Ramos (cell line): ENCODE data around the gene BIK.
"Not testable (repeated sequence)": the region's sequence is repeated elsewhere in the genome, so short reads cannot be mapped to it uniquely, and the experiment has no call there.

Experiments used
- in situ Hi-C: fragments of 300-500 bp; cut with MboI; formaldehyde crosslinking; loops from one replicate; pipeline ENCODE4 v1.14.3; 2022; ENCODE audit warnings: low sequenced_read_pairs; ENCODE audit not compliant: unreplicated experiment

BIK gene

DNA sequence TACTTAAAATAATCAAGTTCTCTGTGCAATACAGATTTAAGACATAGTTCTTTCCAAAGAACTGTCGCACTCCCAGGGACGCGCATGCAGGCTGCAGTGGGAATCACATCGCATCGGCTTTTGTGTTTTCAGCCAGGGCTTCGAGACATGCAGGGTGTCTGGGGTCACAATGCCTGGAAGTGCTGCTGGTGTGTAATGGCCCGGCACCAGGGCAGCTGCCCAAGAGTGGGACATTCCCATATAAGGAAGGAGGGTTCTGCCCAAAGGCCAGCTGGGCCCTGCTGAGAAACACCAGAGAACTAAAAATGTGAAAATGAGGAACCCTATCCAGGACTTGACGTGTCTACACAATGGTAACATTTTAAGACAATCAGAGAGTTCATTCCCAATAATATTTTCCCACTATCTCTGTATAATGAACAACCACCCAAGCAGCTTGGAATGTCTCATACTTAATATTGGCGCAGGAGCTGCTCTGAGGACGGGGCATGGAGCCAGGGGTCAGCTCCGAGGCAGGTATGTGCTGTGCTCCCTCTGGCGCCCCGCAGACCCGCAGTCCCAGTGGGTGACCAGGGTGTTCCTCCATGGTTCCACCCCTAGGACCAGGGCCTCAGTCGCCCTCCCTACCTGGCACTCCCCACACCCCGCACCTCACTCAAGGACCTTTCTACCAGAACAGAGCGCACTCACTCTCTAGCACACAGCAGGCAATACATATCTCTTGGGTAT is 21.4 kb downstream of the BIK start:
- in situ Hi-C loops = no loop called here

DNA sequence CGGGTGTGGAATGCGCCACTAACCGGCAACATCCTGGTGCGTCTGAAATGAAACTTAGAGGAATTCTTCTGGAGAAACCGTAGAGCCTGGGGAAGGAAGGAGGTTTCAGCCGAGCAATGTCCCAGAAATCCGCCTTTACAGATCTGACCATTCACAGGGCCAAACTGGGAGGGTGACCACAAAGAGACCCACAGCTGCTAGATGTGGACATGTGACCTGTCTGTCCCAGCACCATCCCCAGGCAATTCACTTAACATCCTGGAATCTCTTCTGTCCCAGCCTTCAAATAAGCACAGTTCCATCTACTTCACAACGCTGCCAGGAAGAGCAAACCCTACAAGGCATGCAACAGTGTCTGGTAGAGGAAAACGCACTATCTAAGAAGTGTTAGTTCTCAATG is 22.9 kb downstream of the BIK start:
- in situ Hi-C loops = no loop called here

DNA sequence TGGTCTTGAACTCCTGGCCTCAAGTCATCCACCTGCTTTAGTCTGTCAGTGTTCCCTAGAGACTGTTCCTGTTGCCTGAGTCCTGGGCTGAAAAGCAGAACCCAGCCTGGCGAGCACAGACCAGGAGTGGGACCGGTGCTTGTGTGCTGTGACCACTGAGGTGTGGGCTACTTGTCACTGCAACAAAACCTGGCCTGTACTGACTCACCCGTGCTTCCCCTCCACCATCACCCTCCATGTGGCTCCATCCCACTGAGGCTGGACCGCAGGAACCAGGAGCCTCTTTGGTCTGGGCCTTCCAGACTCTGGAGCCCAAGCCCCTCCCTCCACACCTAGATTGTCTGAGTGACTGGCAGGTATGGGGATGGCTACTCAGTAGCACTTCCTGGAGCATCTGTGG is 24.0 kb downstream of the BIK start:
- in situ Hi-C loops = no loop called here

DNA sequence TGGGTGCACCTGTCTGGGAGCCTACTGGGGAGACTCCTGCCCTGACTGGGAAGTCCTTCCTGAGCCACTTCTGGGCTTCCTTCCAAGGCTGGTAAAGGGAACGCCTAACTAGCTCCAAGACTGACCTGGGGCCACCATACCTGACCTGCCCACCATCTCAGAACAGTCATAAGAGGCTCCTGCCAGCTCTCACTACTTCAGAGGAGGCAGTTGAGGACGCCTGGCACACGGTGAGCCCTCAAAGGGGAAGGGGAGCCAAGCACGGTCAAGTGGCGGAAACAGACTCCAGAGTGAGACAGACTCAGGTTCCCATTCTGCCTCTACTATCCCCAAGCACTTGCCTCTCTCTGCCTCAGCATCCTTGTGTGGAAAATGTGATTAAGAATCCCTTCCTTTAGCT is 25.0 kb downstream of the BIK start:
- in situ Hi-C loops = no loop called here

DNA sequence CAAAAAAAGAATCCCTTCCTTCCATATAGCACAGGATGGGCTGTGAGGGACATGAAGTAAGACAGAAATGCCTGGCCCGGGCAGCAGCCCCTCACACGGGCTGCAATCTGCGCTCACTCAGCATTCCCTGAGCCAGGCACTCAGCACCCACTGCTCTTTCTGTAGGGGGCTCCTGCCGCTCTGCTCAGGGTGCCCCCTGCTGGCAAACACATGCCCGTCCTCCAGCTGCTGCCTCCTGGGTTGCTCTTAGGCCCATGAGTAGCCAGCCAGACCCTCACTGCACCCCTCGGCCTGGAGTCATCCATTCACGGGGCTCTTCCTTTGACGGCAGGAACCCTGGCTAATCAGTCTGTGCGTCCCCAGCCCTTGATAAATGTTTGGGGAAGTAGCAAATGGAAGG is 25.7 kb downstream of the BIK start:
- in situ Hi-C loops = no loop called here

DNA sequence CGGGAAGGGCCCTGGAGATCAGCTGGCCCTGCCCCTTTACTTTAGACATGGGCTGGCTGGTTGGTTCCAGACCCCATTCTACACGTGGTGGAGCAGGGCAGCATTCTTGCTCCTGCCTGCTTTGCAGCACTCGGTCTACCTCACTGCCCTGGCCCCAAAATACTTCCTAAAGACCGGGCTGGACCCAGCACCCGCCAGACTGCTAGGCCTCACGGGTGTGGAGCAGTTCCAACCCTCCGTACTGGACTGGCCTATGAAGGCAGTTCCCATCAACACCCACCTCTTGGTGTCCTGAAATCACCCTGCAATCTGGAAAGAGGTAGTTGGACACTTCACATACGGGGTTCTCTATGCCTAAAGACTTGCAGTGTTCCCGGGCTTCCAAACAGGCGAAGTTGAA is 26.3 kb downstream of the BIK start:
- in situ Hi-C loops = no loop called here

DNA sequence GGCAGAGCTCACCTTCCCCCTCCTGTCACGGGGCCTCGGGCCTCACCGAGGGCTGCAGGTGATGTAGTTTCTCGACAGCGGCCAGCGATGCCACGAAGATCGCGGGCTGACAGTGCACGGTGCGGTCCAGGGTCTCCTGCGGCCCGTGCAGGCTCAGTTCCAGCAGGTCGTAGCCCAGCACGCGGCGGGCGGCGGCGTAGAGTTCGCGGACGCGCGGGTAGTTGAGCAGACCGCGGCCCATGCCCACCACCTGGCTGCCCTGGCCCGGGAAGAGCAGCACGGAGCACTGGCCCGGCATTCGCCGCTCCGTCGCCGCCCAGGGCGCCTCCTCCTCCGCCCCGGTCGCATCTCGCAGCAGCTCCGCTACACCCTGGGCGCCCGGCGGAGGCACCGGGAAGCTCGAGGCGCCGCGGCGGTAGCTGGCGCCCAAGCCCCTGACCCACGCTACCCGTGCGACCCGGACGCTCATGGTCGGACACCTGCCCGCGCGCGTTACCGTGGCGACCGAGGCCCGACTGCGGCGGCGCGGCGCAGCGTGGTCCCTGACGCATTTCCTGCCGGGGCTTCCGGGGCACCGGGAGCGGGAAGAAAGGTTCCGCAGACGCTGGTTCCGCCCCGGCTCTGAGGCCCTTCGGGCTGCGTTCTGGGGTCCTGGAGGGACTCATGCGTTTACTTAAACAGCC is 32.5 kb downstream of the BIK start, which contains the start of gene MCAT:
TSS of gene MCAT (minus strand) at position 519 of the 683 bp plus-strand sequence. CDS start at position 469, 50 bp downstream.
- in situ Hi-C loops = no loop called here

DNA sequence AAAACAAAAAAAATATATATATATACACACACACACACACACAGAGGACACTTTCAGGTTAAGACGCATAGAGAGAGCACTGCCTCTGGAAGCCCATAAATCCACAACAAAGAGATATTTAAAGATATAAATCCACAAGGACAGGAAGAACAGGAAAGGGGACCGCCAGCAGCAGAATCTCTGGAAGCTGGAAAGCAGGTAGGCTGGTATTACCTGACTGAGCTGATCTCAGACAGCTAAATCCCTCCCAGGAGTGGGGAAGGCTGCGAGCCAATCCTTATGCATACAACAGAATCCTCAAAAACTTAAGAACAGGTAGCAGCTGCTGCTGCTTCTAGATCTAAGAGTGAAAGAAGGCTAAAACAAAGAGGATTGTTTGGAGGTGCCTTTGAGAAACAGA is 34.4 kb downstream of the BIK start:
- in situ Hi-C loops = no loop called here

DNA sequence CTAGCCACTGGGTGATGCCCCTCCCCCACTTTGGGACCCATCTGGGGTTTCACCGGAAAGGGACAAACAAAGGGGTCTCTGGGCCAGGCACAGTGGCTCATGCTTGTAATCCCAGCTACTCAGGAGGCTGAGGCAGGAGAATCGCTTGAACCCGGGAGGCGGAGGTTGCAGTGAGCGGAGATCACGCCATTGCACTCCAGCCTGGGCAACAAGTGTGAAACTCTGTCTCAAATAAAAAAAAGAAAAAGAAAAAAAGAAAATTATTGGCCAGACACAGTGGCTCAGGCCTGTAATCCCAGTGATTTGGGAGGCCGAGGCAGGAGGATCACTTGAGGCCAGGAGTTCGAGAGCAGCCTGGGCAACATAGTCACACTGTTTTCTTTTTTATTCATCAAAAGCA is 34.8 kb downstream of the BIK start:
- in situ Hi-C loops = not testable (repeated sequence)

DNA sequence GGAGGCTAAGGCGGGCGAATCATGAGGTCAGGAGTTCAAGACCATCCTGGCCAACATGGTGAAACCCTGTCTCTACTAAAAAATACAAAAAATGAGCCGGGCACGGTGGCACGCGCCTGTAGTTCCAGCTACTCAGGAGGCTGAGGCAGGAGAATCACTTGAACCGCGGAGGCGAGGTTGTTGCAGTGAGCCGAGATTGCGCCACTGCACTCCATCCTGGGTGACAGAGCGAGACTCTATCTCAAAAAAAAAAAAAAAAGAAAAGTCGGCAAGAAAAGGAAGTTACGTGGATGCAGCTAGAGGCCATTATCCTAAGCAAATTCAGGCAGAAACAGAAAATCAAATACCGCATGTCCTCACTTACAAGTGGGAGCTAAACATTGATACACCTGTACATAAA is 35.8 kb downstream of the BIK start:
- in situ Hi-C loops = not testable (repeated sequence)

DNA sequence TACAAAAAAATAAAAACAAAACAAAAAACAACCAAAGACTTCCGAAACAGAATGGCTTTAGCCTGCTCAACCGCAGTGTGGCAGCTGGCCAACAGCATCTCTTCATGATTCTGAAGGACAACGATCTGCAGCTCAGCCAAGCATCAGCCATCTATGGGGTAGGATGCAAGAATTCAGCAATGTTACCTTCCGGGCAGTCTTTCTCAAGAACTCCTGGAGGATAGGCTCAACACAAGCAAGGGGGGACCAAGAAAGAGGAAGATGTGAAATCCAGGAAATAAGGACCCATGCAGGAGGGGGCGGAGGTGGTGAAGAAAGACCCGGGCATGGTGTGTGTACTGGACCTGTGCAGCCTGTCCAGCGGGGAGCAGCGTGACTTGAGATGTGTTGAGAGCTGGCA is 37.3 kb downstream of the BIK start:
- in situ Hi-C loops = no loop called here

DNA sequence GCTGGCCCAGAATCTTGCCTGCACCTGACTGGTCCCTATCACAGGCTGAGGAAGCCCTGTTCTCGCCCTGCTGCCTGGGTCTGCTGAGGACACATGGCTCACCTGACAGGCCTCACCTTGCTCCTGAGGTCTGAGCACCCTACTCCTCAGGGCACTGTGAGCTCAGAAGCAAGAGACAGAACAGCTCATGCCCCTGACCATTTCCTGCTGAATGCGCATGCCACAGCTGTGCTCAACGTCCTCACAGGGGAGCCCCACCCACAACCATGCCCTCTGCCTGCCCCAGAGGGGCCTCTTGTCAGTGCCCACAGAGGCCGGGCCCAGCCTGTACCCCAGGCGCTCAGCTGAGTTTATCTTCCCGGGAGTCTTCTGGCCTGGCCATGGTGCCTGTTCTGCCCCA is 38.0 kb downstream of the BIK start:
- in situ Hi-C loops = no loop called here

DNA sequence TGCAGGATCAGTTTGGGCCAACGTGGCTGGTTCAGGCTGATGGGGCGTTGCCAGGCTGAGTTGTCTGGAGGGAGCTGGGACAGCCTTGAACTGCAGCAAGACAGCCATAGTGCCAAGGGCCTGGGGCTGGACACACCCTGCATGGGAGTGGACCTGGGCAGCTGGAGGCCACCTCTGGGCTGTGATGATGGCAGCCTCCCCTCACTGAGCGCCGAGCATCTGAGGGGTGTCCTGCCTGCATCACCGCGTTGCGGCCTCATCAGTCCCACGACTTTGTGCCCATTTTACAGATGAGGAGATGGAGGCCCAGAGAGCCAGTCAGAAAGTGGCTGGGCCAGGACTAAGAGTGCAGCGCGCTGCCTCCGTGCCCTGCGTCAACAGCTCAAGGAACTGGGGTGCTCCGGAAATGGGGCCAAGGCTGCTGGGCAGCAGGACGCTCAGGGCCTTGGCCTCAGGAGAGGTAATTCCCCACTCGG is 40.2 kb downstream of the BIK start:
- in situ Hi-C loops = no loop called here

DNA sequence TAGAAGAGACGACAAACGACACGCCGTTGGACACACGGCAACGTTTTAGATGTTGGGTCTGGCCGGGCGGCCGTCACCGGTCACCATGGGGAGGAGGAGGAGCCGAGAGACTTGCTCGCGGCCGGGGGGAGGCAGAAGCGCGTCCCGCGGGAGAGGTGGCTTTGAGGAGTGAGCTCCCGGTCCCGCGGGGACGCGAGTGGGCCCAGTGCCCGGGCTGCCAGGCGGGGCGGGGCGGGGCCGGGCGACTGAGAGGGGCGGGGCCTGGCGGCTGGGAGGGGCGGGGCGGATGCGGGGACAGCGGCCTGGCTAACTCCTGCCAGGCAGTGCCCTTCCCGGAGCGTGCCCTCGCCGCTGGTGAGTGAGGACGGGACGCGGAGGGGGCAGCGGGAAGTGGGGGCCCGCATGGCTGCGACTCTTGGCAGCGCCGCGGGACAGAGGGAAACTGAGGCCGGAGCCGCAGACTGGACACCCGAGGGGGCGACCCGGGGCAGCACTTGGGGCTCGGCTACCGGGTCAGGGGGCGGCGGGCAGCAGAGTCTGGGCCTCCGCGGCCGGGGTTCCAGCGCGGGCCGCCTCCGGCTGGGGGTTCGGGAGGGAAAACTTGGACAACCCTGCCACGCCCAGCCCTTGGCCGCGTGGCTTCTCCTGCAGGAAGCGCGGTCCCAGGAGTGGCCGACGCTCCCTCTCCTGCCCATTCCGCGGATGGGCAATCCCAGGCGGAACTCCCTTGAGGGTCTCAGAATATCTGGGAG is 40.9 kb downstream of the BIK start, which contains the start of gene TSPO:
TSS of gene TSPO (plus strand) at position 309 of the 752 bp plus-strand sequence. CDS start 7,680 bp downstream, outside the sequence.
- in situ Hi-C loops = no loop called here

DNA sequence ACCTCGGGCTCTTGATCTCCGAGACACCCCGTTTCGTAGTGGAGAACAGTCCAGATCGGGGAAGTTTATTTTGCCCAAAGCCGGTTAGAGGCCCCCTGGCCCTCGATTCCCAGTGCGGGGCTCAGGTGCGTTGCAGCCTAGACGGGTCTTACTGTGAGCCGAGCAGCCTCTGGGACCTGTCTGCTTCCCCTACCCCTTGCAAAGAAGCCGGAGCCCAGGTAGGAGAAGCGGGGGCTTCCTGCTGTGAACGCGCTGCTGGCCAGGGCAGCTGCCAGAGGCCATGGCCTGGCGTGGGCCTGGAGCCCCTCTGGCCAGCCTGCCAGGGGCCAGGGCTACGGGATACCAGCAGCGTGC is 41.4 kb downstream of the BIK start:
- in situ Hi-C loops = no loop called here

DNA sequence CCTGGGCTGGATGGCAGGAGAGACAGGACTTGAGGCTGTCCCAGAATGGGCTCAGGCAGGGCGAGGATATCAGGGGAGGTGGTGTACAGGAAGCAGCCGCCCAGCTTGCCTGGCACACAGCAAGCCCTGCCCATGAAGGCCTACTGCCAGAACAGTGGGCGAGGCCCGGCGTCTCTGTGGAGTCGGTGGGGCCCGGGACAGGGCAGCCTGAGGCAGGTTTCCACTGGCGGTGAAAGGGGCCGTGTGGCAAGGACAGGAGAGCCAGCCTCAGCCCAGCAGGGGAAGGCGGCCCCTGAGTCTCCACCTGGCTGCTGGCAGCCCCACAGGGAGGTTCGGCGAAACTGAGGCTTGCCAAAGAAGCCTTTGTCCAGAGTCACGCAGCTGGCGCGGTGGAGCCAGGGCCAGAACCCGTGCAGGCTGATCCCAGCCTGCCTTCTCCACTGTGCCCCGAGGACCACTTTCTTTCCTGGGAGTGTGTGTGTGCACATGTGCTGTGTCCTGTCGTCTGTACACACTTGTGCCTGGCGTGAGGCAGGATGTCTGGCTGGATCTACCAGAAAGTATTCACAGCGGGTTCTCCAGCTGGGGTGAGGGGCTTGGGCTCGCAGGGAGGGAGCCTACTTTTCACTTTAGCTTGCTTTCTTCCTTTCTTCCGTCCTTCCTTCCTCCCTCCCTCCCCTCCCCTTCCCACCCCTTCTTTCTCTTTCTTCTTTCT is 42.0 kb downstream of the BIK start:
- in situ Hi-C loops = no loop called here

DNA sequence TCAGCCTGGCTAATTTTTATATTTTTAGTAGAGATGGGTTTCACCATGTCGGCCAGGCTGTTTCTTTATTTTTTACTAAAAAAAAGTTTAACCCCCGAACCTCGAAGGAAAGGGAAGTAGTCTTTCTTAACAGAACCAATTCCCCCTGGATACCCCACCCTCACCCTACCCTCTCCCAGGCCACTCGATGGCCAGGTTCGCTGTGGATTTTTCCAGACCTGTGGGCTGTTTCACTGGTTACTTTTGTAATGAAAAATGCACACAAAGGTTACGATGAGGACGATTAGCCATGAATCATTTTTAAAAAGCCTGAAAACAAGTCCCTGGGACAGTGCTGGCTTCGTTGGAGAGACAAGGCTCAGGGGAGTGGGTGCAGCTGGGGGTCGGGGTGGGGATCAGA is 43.3 kb downstream of the BIK start:
- in situ Hi-C loops = no loop called here

DNA sequence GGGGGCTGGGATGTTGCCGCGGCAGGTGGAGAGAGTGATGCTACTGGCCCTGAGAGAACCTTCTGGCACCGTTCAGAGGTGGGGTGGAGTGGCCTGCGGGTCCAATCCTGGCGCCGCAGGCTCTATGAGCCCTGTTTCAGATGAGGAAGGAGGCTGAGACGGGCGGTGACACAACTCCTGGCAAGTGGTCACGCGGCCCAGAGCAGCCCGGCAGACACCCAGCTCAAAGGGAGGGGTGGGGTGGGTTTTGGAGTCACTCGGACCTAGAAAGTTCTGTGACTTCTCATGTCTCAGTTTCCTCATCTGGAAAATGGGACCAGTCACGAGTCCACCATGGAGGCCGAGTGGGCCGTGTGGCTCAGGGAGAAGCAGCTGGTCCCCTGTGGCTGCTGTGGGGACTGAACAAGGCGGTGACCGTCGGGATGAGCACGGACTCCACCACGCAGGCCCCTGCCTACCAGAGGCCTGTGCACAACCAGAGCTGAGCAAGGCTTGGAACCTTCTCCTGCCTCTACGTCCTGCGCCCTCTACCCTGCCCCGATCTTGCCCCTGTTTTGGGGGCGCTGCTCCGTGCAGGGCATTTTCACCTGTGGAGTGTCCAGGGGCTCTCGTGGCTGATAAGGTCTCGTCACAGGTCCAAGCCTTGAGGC is 44.5 kb downstream of the BIK start:
- in situ Hi-C loops = no loop called here

DNA sequence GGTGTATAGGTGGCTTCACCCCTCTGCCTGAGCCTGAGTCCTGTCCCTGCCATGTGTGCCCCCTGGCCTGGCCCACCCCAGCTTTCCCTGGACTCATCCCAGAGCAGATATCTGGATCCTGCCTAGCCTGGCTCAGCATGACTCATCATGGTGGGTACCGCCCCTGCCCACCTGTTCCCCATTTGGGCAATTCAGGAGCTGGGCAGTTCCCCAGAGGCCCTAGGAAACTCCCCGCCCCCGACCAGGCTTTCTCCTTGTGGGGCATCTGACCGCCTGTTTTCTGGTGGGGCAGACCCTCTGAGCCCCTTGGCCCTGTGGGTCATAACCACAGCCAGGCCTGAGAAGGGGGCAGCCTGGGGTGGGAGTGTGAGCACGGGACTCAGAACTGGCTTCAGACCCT is 45.2 kb downstream of the BIK start:
- in situ Hi-C loops = no loop called here

DNA sequence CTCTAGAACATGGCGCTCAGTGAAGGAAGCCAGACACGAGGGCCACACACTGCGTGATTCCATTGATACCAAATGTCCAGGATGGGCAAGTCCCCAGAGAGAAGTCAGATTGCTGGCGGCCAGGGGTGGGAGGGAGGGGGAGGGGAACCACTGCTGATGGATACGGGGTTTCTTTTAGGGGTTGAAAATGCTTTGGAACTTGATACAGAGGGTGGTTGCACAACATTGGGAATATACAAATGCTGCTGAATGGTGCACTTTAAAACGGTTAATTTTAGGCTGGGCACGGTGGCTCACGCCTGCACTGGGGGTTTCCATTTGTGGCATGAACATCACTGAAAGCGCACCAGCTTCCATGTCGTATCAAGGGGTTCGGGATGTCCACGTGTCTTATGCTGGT is 45.9 kb downstream of the BIK start:
- in situ Hi-C loops = no loop called here
